Activated CD4-positive, CD25-positive, alpha-beta regulatory T cell (primary cell): ENCODE data around the gene MSS51.

Source experiments
- DNase-seq, 4 experiments: peaks; one replicate each; lab custom pipeline; 2025; lab: John Stamatoyannopoulos, UW

Gene MSS51

DNA sequence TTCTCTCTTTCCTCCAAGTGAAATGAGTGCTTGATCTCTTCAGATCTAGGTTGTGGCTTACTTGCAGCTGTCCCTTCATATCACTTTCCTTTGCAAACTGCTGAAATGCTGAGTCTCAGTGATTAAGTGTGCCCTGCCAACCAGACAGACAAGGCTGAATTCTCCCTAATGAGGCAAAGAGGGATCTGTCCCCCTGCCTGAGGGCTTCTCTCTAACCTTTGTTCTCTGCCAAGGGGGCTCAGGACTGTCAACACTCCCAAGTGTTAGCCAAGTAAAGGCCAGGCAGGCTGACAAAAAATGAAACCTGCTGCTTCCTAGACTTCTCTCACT lies at the start of gene MSS51:
Gene MSS51, minus strand, starts transcription at position 24 of the 330 bp plus-strand sequence. CDS start 5,277 bp downstream, outside the sequence.
- DNase-seq = no peak

DNA sequence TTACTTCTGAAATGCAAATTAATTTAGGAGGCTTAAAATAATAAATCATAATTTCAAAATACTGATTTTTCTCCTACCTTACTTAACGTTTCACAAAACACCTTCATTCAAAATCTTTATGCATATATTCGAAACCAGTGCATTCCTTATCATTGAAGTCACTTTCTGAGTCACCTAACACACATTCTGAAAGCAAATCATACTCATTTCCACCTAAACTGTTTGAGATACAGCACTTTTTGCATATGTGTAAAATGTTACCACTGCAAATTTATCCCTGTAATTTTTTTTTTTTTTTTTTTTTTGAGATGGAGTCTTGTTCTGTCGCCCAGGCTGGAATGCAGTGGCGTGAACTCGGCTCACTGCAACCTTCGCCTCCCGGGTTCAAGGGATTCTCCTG lies 46.8 kb upstream of the MSS51 start:
- DNase-seq = no peak

DNA sequence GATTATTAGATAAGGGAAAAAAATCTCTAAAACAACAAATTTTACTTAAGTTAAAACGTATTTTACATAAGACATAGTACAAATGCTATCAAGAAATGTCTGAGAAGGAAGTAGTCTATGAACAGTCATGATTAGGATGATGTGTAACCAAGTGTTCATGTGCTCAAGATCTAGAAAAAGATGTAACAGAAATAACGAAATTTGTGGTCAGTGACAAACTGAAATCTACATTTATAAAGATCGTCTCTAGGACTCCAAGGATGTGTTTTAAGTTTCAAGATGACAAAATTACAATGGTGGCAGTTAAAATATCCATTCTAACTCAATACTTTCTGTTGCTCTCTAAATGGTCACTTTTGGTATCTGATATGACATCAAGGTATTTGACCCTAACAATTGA lies 45.3 kb upstream of the MSS51 start:
- DNase-seq = no peak

DNA sequence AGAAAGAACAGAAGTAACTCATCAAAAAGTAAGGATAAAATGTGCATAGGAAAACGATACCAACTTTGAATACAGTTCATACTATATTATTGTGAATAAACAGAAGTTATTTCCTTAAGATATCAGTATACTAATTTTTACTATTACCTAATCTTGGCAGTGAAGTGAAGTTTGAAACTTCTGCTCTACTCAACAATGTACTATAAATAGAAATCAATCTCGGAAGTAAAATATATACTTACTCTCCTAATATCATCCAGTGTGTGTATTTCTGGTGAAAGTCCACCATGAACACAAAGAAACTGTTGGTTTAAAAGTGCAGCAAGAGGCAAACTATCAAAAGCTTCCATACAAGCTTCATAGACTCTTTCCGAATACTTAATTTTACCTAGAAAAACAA lies 37.9 kb upstream of the MSS51 start:
- no peak for DNase-seq

DNA sequence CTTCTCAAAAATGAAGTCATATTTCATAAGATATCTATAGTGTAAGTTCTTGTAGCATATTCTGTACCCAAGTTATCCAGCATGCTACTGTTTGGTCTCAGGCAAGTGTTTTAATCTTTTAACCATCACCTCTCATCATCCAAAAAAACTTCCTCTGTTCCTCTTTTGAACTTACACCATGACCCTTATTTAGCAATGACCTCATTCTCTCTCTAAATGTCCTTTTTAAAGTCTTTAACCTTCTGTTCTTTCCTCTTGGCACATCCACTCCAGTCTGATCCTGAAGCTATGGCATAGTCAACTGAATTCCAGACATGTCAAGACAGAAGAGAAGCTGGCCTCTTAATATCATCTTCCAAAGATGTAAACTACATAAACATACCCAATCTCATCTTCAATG lies 36.2 kb upstream of the MSS51 start:
- no peak for DNase-seq

DNA sequence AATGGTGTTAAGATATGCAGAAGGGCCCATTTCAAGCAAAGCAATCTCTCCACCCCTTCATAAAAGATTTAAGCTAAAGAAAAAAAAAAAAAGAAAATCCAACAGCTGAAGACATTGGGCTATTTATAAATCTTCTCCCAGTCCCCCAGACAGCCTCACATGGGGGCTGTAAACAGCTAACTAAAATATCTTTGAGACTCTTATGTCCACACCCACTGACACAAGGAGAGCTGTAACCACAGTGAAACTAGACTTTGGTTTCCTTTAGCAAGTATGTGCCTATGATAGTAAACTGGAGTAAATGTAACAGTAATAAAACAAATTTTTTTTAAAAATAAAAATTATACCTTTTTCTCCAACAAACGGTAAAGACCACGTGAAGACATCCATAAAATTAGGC lies 33.8 kb upstream of the MSS51 start:
- no peak for DNase-seq

DNA sequence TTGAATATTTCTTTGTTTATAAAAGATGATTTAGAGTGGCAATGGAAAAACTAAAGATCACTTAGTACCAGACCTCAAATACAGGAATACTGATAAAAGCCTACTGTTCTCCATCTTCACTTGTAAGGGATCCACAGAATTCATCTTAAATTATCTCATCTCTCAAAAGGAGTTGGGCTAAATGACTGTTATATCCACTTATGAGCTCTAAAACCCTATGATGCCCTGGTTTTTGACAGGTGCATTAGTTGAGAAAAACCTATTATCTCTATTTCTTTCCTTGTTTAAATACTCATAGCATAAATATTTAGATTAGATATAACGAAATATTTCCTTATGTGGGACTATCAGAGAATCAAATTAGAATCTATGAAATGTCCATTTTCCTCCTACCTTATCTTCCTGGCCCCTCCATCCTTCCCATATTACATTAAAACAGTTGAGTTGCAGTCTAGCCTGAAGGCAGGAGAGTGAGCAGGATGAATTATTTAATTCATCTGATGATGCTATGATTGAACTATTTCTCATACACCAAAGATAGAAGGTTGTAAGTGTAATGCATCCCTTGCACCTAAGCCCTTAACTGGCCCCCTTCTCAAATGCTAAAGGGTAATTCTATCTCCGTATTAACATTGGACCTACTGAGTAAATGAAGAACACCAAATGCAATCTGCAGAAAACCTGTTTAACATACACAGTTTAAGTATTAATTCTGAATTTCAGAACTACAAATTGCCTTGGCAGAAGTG lies 32.8 kb upstream of the MSS51 start:
- DNase-seq = no peak

DNA sequence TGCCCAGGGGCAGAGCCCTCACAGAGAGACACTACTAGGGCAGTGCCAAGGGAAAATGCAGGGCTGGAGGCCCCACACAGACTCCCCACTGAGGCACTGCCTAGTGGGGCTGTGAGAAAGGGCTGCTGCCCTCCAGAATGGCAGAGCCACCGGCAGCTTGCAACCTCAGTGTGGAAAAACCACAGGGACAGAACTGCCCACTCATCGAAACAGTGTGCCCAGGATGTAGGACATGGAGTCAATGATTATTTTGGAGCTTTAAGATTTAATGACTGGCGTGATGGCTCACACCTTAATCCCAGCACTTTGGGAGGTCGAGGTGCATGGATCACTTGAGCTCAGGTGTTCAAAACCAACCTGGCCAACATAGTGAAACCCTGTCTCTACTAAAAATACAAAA lies 27.5 kb upstream of the MSS51 start:
- DNase-seq = no peak

DNA sequence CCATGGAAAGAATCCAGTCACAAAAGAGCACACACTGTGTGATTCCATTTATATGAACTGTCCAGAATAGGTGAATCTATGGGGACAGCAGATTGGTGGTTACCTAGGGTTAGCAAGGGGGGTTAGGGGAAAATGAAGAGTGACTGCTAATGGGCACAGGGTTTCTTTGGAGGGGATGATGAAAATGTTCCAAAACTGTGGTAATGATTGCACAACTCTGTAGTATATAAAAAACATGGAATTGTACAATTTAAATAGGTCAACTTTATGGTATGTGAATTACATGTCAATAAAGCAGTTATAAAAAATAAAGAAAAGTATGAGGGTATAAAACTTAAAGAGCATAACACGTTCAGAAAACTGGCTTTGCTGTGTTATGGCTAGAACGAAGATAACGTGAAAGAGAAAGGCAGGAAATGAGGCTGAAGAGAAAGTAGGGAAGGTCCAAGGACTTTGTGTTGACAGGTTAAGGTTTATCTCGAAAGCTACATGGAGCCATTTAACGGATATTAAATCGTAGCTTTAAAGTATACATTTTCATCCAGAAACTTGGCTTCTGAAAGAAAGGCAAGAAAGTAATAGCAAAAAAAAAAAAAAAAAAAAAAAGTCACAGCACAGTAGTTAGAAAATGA lies 26.4 kb upstream of the MSS51 start:
- no peak for DNase-seq

DNA sequence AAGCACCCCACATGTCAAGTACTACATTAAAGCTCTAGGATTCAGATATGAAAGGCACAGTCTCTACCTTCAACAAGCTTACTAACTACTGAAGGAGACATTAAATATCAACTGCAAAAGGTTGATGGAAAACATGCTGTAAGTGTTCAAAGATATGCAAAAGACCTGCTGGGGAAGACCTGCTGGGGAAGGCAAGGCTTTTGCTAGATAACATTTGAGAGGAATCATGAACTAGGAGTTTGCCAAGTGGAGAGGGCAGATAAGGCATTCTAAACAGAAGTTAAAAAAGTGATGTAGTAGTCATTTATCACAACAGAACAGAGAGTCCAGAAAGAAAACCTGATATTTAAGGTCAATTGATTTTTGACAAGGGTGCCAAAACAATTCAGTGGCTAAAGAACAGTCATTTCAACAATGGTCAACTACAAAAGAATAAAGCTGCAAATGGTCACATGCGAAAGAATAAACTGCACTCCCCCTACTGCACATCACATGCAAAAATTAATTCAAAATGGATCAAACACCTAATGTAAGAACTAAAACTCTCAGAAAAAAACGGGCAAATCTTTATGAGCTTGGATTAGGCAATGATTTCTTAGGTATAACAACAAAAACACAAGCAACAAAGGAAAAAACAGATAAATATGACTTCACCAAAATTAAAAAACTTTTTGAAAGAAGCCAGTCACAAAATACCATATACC lies 23.0 kb upstream of the MSS51 start:
- no peak for DNase-seq

DNA sequence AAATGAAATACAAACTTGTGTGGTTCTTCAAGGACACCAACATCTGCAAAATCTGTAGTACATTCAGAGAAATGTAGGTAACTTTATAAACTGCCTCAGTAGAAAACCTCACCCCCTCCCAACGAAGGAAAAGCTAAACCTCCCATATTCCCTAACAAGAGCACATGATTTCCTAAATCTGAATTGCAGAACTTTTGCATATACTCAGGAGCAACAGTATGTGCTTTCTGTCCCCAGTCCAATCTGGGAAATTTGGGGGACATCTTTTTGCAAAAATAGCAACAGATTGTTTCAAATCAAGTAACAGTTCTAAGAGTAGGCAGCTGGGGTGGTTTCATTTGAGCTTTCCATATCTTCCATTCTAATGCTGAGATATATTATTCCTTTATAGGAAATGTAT lies 15.8 kb upstream of the MSS51 start:
- DNase-seq = no peak

DNA sequence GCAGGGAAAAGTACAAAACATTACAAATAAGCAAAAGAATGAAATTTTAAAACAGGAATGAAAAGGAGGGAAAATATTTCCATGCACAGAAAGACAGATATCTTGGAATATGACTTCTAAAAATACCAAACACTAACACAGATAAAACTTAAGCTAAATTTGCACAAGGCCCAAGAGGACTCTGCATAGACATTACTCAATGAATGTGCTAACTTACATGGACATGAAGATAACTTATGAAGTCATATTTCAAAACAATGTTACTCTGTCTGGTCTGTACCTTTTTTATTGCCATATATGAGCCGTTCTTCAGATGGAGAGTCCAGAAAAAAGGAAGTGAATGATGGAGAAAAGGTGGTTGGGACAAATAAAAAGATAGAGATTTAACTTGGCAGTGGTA lies 15.0 kb upstream of the MSS51 start:
- no peak for DNase-seq

DNA sequence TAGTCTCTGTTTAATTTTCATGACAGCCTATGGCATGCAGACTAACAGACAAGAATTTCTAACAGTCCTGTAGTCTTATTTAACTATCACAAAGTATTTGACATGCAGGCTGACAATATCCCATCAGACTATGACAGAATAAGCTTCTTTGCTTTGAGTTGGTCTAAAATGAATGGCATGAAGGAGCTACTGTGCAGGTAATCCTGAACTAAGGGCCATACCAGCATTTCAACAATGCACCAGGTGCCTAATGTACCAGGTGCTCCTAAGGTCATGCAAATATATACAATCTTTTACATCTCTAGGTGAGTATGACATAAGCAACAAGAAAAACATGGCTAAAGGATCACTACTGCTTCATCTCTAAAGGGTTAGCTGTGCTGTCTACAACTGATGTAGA lies 13.6 kb upstream of the MSS51 start:
- no peak for DNase-seq

DNA sequence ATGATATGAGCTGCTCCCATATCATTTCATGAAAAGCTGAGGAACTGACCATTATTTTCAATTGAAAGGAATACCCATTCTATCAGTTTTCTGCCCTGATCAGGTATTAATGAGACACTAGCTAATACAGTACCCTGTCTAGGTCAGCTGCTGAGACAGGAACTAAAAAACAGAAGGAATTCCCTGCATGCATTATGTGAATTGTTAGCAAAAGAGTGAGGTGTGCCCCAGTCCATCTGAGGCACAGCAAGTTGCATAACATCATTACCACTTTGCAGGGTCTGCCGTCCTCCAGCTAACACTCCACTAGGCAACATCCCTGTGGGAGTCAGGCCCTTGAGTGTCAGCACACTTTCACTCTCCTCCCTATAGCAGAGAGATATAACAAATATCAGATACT lies 11.1 kb upstream of the MSS51 start:
- no peak for DNase-seq

DNA sequence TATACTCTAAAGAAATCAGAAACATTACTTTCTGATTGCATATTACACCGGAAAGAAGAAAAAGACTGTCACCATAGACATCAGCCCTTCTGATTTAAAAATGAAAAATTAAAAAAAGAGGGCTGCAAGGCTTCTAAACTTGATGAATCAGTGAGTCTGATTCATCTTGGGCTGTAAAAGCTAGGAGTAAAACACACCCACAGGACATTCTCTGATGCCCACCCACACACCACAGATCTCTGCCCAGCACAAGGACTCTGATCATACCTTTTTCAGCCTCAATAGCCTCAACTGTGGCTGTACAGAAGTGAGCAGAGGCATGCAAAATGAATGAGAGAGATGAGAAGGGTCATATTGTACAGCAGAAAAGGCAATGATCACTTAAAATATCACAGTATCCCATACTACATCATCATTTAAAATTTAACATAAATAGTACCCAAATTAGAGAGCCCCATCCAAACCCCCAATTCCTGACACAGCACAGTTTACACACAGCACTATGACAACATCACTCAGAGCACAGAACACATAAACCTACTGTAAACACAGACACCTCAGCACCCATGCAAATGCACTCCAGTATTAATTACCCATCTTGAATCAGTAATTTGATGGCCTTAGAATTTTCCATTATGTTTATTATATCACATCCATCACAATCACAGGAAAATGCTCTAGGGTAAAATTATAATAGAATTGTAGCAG lies 6.4 kb upstream of the MSS51 start:
- no peak for DNase-seq

DNA sequence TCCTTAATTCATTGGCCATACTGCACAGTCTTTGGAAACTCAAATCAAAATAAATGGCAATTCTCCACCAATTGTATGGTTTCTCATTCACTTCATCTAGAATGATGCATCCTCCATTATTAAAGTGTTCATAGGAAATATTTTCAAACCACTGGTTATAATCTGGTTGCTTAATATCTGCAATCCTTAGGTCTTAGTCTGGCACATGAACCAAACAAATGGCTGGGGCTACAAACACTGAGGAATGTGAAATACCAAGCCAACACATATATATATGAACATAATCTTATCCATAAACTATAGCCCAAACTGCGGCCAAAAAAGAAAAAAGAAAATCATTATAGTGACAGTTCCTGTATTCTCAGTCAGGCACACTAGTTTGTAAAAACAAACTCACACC lies 5.7 kb upstream of the MSS51 start:
- no peak for DNase-seq

DNA sequence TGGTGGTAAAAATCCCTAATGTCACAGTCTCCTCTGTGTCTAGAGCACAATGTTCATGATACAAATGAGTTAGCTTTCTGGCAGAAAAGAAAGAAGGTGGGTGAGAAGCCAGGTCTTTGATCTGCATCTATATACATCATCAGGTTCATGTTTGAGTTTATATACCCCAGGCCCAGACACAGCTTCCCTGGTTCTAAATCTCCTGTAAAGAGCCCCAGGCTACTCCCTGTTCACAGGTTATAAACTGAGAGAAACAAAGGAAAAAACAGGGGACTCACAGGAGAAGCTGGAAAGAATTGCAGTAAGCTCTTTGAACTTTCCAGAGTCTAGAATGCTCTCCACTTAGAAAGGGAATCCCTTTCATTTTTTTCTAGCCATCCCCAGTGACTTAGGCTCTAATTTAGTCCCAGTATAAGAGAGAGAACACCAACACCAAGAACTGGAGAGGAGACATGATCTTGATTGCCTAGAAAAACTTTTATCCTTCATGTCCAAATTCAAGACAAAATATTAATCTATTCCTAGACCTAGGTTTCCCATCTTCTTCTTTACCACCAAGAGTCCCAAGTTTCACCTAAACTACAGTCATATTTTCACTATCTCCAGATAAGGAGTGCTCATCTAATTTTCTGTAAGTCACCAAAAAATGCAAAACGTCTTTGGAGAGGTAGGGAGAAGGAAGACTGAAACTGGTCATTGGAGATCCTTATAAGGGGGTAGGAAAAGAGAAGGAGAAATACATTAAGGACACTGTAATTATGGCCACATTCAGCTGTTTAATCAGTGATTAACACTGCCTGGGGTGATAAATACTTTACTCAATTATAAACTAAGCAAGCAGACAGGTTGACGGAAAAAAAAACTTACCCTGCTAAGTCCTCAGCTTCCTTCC lies 469 bp downstream of the MSS51 start:
- DNase-seq = no peak

DNA sequence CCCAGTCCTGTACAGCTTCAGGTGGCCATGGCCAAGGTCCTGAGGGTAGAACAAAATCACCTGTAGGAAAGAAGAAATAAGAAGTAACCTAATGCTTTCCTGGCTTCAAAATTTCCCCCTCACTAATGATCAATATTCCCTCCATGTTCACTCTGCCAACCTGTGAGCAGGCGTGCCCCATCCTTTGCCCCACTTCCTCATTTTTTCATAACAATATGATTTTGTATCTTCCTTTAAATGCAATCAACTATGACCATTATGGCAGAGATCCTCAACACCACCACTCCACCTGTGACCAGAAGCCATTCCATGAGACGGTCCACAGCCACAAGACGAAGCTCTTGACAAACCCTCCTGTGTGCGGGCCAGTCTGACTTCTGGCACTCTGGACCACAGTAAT lies 7.0 kb downstream of the MSS51 start:
- no peak for DNase-seq

DNA sequence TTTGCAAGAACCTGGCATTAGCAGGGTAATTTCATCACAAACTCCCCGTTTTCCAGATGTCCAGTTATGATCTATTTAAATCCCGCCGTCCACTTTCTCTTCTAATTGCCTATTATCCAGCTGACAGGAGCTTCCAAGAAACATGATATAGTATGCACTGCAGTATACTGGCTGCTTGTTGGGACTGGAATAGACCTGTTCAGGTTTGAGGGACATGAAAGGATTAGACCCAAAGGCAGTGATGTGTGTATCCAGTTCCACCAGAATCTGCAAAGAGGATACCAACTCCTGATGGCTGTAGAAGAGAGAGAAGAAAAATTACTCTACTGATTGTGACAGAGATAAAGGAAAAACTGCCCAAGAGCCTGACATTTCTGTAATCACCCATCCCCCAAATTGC lies 8.9 kb downstream of the MSS51 start:
- DNase-seq = no peak

DNA sequence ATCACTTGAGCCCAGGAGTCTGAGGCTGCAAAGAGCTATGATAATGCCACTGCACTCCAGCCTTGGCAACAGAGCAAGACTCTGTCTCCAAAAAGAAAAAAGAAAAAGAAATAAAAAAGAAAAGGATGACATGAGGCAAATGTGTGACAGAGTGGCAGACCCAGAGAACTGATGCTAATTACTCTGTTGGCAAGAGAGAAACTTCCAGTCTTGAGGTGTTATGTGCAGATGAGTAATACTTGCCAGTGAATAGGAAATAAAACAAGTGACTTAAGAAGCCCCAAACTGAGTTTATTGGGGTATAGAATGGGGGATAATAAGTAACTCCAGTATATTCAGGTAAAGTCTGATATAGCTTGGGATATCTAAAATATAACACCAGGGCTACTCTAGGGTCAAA lies 10.1 kb downstream of the MSS51 start:
- no peak for DNase-seq

DNA sequence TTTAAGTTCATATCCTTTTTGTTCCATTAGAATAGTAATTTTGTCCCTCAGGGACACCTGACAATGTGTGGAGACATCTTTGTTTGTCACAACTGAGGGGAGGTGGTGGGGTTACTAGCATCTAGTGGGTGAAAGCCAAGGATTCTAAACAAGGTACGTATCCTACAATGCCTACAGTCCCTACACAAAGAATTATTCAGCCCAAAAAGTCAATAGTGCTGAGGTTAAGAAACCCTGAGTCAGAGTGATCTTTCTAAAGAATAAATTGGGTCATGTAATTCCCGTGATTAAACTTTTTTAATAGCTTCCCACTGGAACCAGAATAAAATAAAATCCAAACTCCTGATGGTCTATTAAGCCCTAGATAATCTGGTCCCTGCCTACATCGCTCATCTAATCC lies 16.8 kb downstream of the MSS51 start:
- DNase-seq = no peak
